A549 (cell line): ENCODE results near the gene BBX. TPM values are rescaled to one million over a fixed set of nuclear protein-coding genes. Genes with fewer than 3 reads are reported as not detected.
A peak's percentile ranks its signal among the peaks of the same experiment; 100 is the strongest.
"Not testable (repeated sequence)": the region's sequence is repeated elsewhere in the genome, so short reads cannot be mapped to it uniquely, and the experiment has no call there.

Experiments
- ATAC-seq, 2 experiments: fragments of 200-7000 bp in 1 of 2; fragments of >200 bp in 1 of 2; cut with Nextera tagmentation in 1 of 2; cut with Tn5 transposase in 1 of 2; 3 replicates each; pipeline versions ENCODE4 v1.8.0 to v1.9.1; 2018 to 2020; ENCODE audit warnings: mild to moderate bottlenecking in 1 of 2, moderate library complexity in 1 of 2
- CTCF ChIA-PET: fragments of 300-600 bp; sonication (Branson Sonifier 250); formaldehyde crosslinking; extraction: SDS; loops from one replicate; lab custom pipeline; 2021; ENCODE audit warnings: antibody characterized with exemption, inconsistent platforms; lab: Yijun Ruan, JAX
- POLR2A ChIA-PET: fragments of 350-600 bp; formaldehyde crosslinking; extraction: SDS; loops from one replicate; lab custom pipeline; 2021; ENCODE audit warnings: antibody characterized with exemption, inconsistent platforms; lab: Yijun Ruan, JAX
- DNase-seq, 2 experiments: peaks; one replicate each; pipeline versions ENCODE4 v3.0.0 to v3.0.0-alpha.2; 2011 to 2016; ENCODE audit warnings: low read depth in 1 of 2, low spot score in 1 of 2
- FAIRE-seq: peaks from 2 replicates; lab custom pipeline; 2011; peaks lifted over from hg19 to GRCh38; lab: Jason Lieb, UNC
- H3K27ac ChIP-seq, 2 experiments: fragments of >200 bp; sonication (Bioruptor Twin); formaldehyde crosslinking; 3 replicates each; pipeline ENCODE4 v1.5.1; 2016 to 2017
- H3K4me1 ChIP-seq: fragments of >200 bp; sonication (Bioruptor Twin); formaldehyde crosslinking; 3 replicates; pipeline ENCODE4 v1.6.1; 2016
- H3K4me2 ChIP-seq: fragments of >200 bp; sonication (Bioruptor Twin); formaldehyde crosslinking; 3 replicates; pipeline ENCODE4 v1.6.1; 2016
- H3K4me3 ChIP-seq: fragments of >200 bp; sonication (Bioruptor Twin); formaldehyde crosslinking; 3 replicates; pipeline ENCODE4 v1.5.1; 2016
- H3K9me3 ChIP-seq: fragments of >200 bp; sonication (Bioruptor Twin); formaldehyde crosslinking; 3 replicates; pipeline ENCODE4 v1.6.1; 2016
- BCL3 ChIP-seq: fragments of >200 bp; sonication (Bioruptor Twin); formaldehyde crosslinking; IDR thresholded peaks from 3 replicates; pipeline ENCODE4 v1.6.1; 2016
- BHLHE40 ChIP-seq: IDR thresholded peaks from 2 replicates; pipeline ENCODE4 v1.6.1; 2012; ENCODE audit warnings: low read depth, low read length, inconsistent platforms
- CHD2 ChIP-seq: fragments of 150-350 bp; IDR thresholded peaks from 2 replicates; pipeline ENCODE4 v1.6.1; 2014; ENCODE audit warnings: low read length; ENCODE audit not compliant: partially characterized antibody
- CTCF ChIP-seq: fragments of >200 bp; sonication (Bioruptor Twin); formaldehyde crosslinking; IDR thresholded peaks from 3 replicates; pipeline ENCODE4 v1.5.1; 2016
- E2F6 ChIP-seq: IDR thresholded peaks from 2 replicates; pipeline ENCODE4 v1.6.1; 2012; ENCODE audit warnings: low read depth, borderline replicate concordance
- ESRRA ChIP-seq: fragments of 150-350 bp; IDR thresholded peaks from 2 replicates; pipeline ENCODE4 v1.6.1; 2014; ENCODE audit warnings: mild to moderate bottlenecking, low read length, borderline replicate concordance
- HMGXB4 ChIP-seq: fragments of 250-450 bp; sonication (Bioruptor Pico); IDR thresholded peaks from 2 replicates; pipeline ENCODE4 v1.5.0; 2021; ENCODE audit warnings: mild to moderate bottlenecking, moderate library complexity, borderline replicate concordance
- HOXA7 ChIP-seq: fragments of 250-450 bp; sonication (Bioruptor Pico); IDR thresholded peaks from 2 replicates; pipeline ENCODE4 v1.5.0; 2020; ENCODE audit warnings: mild to moderate bottlenecking, moderate library complexity
- HOXB13 ChIP-seq: fragments of 250-450 bp; sonication (Bioruptor Pico); IDR thresholded peaks from 2 replicates; pipeline ENCODE4 v1.5.0; 2020; ENCODE audit warnings: low read depth, mild to moderate bottlenecking, moderate library complexity
- JUNB ChIP-seq: fragments of >200 bp; sonication (Bioruptor Twin); formaldehyde crosslinking; IDR thresholded peaks from 2 replicates; pipeline ENCODE4 v1.6.1; 2016
- KDM1A ChIP-seq: fragments of 200-600 bp; sonication (generic); IDR thresholded peaks from 2 replicates; pipeline ENCODE4 v1.6.1; 2016; ENCODE audit warnings: low read depth, mild to moderate bottlenecking
- MAX ChIP-seq: IDR thresholded peaks from 2 replicates; pipeline ENCODE4 v1.6.1; 2012
- PHF8 ChIP-seq: fragments of 200-600 bp; sonication (generic); IDR thresholded peaks from 2 replicates; pipeline ENCODE4 v1.6.1; 2016; ENCODE audit warnings: low read depth, mild to moderate bottlenecking, antibody characterized with exemption, moderate library complexity, borderline replicate concordance
- POLR2AphosphoS2 ChIP-seq: conservative IDR thresholded peaks from 2 replicates; pipeline ENCODE4 v1.6.1; 2012; ENCODE audit warnings: low read length, improper control_type of control experiment, inconsistent platforms
- RAD21 ChIP-seq, 2 experiments: fragments of >200 bp in 1 of 2; sonication (Bioruptor Twin) in 1 of 2; formaldehyde crosslinking in 1 of 2; IDR thresholded peaks in 1 of 2; conservative IDR thresholded peaks in 1 of 2; 2 replicates in 1 of 2; 3 replicates in 1 of 2; pipeline ENCODE4 v1.6.1; 2012 to 2018; ENCODE audit warnings: inconsistent platforms in 1 of 2
- RARB ChIP-seq: fragments of 250-450 bp; sonication (Bioruptor Pico); IDR thresholded peaks from 2 replicates; pipeline ENCODE4 v1.8.0; 2021; ENCODE audit warnings: mild to moderate bottlenecking, moderate library complexity
- SMC3 ChIP-seq: fragments of >200 bp; sonication (Bioruptor Twin); formaldehyde crosslinking; IDR thresholded peaks from 3 replicates; pipeline ENCODE4 v1.6.1; 2018; ENCODE audit warnings: inconsistent platforms
- TP53 ChIP-seq: fragments of 250-450 bp; sonication (Bioruptor Pico); IDR thresholded peaks from 2 replicates; pipeline ENCODE4 v1.5.0; 2021; ENCODE audit warnings: mild to moderate bottlenecking, moderate library complexity
- ZC3H11A ChIP-seq: fragments of 450-650 bp; IDR thresholded peaks from 2 replicates; pipeline ENCODE4 v1.6.1; 2014; ENCODE audit warnings: antibody characterized with exemption, mild to moderate bottlenecking
- ZFP36 ChIP-seq: fragments of 450-650 bp; IDR thresholded peaks from 2 replicates; pipeline ENCODE4 v1.6.1; 2014; ENCODE audit warnings: borderline replicate concordance; ENCODE audit not compliant: partially characterized antibody
- WGBS: methylation state at CpG from one replicate; pipeline ENCODE4 v1.1.6; 2017; ENCODE audit errors: missing lambda C conversion rate; 5-methylcytosine and 5-hydroxymethylcytosine counted together
- polyA plus RNA-seq, 4 experiments: library from polyadenylated mRNA; depleted of rRNA in 3 of 4; stranded (reverse); fragments of >200 nt; fragmentation: RNase III in 1 of 4; extraction: RNeasy Plus Mini Kit Qiagen cat#74134 plus additional on column Dnase treatment in 1 of 4; gene quantifications; 2 replicates in 3 of 4; 3 replicates in 1 of 4; pipeline ENCODE4 v1.2.3, GENCODE V29; 2011 to 2017

Gene BBX
- polyA plus RNA-seq, 2 of the 4 experiments (the other 2 are of a cell fraction): 16.7 to 62.8 TPM

- H3K4me2 ChIP-seq, H3K4me1 ChIP-seq, DNase-seq, H3K9me3 ChIP-seq, ATAC-seq, FAIRE-seq, POLR2A ChIA-PET, H3K27ac ChIP-seq, H3K4me3 ChIP-seq: not testable (repeated sequence)
- CTCF ChIA-PET: interaction anchor here (1.1 to 1.4 kb wide), 2 partner anchors 8 to 136 kb away, joined by 3 to 5 read pairs; no protein-coding TSS in a partner anchor
- TF ChIP-seq ZC3H11A: peak; percentile 56
- 88% methylated on average over 7 of the region's 7 CpGs for WGBS
These were observed 42.5 kb downstream of the BBX start for GRCh38 chr3:107565244-107565643.

GRCh38 chr3:107571089-107571488 lies 48.3 kb downstream of the BBX start:
- DNase-seq, H3K4me1 ChIP-seq, CTCF ChIA-PET, H3K4me2 ChIP-seq, H3K9me3 ChIP-seq, POLR2A ChIA-PET, FAIRE-seq, H3K4me3 ChIP-seq, ATAC-seq, H3K27ac ChIP-seq: not testable (repeated sequence)
- WGBS: 85% methylated on average over 10 of the region's 10 CpGs

GRCh38 chr3:107571492-107571891 lies 48.7 kb downstream of the BBX start:
- H3K4me2 ChIP-seq, ATAC-seq, H3K4me1 ChIP-seq, H3K9me3 ChIP-seq, FAIRE-seq, DNase-seq, CTCF ChIA-PET, POLR2A ChIA-PET, H3K4me3 ChIP-seq, H3K27ac ChIP-seq: not testable (repeated sequence)
- whole genome bisulfite sequencing: 84% methylated on average over 9 of the region's 9 CpGs

- no peak overlapping the region for H3K4me2 ChIP-seq
- ATAC-seq (peak; percentile 76 to 86), FAIRE-seq (no peak), DNase-seq (peak; percentile 23 to 56)
- no peak for TF ChIP-seq KDM1A
- no peak for TF ChIP-seq MAX
- TF ChIP-seq CTCF: peak; percentile 77
- TF ChIP-seq HOXB13 (CRISPR knock-in tag): no peak
- TF ChIP-seq POLR2AphosphoS2: no peak
- TF ChIP-seq E2F6: no peak
- no peak for TF ChIP-seq JUNB
- no peak for TF ChIP-seq BHLHE40
- no peak for TF ChIP-seq RARB
- TF ChIP-seq HOXA7 (CRISPR knock-in tag): no peak
- TF ChIP-seq ZFP36: no peak
- TF ChIP-seq RAD21 (conservative IDR thresholded peaks at IDR 0.05 in 1 of 2, IDR thresholded peaks at IDR 0.05 in 1 of 2): peak; percentile 69 to 73
- TF ChIP-seq TP53 (CRISPR knock-in tag): no peak
- no peak for TF ChIP-seq ESRRA
- TF ChIP-seq BCL3: no peak
- TF ChIP-seq PHF8: no peak
- TF ChIP-seq SMC3: peak; percentile 46; the same call in 2 of the 3 replicates
- no peak for TF ChIP-seq HMGXB4 (CRISPR knock-in tag)
- TF ChIP-seq CHD2: no peak
- H3K4me3 ChIP-seq: no peak overlapping the region
- CTCF ChIA-PET: interaction anchor here (0.6 to 3.0 kb wide), 20 partner anchors 12 to 903 kb away, joined by 3 to 18 read pairs (median 3); no protein-coding TSS in a partner anchor
- H3K27ac ChIP-seq: no peak overlapping the region
- H3K9me3 ChIP-seq: no peaks in the 10 kb centered on the region
- no peaks in the 10 kb centered on the region for H3K4me1 ChIP-seq
- POLR2A ChIA-PET: no interaction called here
These were observed 51.9 kb downstream of the BBX start for GRCh38 chr3:107574650-107575049.
